ENCODE data around the gene E2F7.
"Not testable (repeated sequence)": the region's sequence is repeated elsewhere in the genome, so short reads cannot be mapped to it uniquely, and the experiment has no call there.

E2F7 gene

DNA sequence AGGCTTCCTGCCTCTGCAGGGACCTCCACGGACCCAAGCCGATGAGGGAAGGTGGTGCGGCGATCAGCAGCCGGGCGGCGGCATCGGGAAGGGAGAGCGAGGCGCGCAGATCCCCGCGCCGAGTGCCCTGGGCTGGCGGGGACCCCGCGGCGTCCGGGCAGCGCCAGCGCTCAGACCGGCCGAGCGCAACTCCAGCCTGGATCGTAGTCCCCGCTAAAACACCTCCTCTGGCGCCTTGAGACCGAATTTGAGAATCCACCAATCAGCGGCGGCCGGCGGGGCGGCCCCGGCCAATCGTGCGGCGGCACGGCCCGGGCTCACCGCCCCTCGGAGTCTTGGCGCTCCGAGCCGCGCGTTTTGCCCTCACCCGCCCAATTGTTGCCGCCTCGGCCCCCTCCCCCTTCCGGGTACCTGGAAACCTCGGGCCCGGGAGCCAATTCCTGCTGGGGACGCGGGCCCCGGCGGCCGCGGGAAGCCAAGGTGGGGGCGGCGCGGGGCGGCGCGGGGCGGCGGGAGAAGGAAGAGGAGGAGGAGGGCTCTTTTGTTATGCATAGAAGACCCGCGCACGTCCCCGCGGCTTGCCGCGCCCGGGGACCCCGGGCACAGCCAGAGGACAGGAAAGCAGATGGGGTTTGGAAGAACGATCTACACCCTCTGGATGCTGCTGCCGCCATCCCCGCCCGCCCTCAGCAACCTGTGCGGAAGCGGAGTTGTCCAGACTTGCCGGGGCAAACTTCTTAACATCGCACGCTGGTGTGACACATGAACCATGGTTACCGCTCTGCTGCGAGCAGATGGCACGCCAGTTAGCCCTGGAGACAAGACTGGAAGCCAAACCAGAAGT is at the start of gene E2F7:
Gene E2F7 (minus strand): TSS at position 209 of the 844 bp plus-strand sequence. CDS start 934 bp downstream, outside the sequence.
- peak; percentile 84 for DNase-seq

DNA sequence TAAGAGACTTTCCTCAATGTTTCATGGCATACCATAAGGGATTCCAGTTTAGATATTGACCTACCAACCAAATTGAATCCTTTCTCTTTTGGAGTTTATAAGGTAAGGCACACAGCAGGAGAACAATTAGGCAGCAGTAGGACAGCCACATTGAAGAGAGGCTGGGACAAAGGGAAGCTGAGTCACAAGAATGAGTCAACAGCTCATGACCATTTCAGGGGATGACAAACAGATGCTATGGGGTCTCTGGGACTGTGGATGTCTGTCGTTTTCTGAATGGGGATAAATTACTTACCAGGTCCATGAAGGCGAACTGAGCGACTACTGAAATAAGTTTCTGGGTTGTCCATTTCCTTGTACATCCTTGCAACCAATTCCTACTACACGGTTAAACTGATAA is 48.6 kb upstream of the E2F7 start:
- DNase-seq: no peak

GRCh38 chr12:77108707-77109106 is 43.3 kb upstream of the E2F7 start:
- DNase-seq: no peak

- DNase-seq: no peak
These were observed 41.8 kb upstream of the E2F7 start for GRCh38 chr12:77107121-77107520.

DNA sequence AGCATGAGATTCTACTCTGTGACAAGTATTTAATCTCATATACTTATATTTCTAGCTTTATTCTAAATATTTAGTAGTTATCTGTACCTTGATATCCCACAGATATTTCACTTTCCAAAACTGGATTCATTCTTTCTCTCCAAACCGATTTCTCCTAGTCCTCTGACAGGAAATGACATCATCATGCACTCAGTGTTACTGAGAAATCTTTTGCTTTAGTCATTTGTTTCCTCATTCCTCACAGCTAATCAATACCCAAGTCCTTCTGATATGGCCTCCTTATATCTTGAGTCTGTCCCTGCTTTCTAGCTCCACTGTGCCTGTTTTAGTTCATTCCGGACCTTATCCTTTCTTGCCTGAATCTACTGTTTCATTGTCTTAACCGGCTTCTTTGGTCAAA is 39.4 kb upstream of the E2F7 start:
- no peak for DNase-seq

DNA sequence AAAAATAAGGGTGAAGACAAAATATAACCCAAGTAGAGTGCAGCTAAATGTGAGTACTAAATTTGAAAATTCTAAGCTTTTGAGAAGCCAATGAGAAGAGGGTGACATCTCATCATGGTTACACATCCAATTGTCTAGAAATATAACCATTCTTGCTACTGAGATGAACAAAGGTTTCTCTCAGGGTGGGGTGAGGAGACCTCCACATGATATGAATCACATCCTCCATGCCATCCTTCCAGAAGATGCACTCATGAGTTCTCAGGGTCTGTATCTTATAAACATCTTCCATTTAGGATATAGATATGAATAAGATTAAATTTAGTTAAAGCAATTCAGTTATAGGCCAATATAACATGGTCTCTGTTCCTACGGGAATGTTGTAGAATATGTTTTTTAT is 38.9 kb upstream of the E2F7 start:
- DNase-seq: no peak

GRCh38 chr12:77102691-77103090 is 37.3 kb upstream of the E2F7 start:
- DNase-seq: no peak

DNA sequence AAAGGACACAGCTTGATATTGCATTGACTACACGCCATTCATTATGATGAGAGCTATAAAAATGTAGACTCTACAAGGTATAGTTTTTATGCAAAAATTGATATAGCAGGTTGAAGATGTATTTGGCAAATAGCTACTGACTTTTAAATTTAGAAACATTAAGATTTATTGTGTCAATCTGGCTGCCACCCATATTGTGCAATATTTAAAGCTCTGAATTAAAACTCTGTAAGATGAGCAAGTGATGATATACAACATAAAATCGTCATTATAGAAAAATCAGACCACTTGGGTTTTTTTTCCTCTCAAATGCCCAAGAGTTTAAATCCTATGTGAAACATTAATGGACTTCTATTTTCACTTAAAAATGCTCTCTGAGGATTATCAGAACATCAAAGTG is 36.8 kb upstream of the E2F7 start:
- no peak for DNase-seq

GRCh38 chr12:77099799-77100198 is 34.4 kb upstream of the E2F7 start:
- no peak for DNase-seq

- DNase-seq: no peak
These were observed 32.5 kb upstream of the E2F7 start for GRCh38 chr12:77097846-77098245.

DNA sequence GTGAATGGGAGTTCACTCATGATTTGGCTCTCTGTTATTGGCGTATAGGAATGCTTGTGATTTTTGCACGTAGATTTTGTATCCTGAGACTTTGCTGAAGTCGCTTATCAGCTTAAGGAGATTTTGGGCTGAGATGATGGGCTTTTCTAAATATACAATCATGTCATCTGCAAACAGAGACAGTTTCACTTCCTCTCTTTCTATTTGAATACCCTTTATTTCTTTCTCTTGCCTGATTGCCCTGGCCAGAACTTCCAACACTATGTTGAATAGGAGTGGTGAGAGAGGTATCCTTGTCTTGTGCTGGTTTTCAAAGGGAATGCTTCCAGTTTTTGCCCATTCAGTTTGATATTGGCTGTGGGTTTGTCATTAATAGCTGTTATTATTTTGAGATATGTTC is 26.9 kb upstream of the E2F7 start:
- DNase-seq: not testable (repeated sequence)

- no peak for DNase-seq
These were observed 24.4 kb upstream of the E2F7 start for GRCh38 chr12:77089686-77090220.

GRCh38 chr12:77087427-77087826 is 22.1 kb upstream of the E2F7 start:
- DNase-seq: no peak

- no peak for DNase-seq
These were observed 16.7 kb upstream of the E2F7 start for GRCh38 chr12:77082021-77082420.

- no peak for DNase-seq
These were observed 14.3 kb upstream of the E2F7 start for GRCh38 chr12:77079631-77080030.

GRCh38 chr12:77078231-77078630 is 12.9 kb upstream of the E2F7 start:
- DNase-seq: no peak

DNA sequence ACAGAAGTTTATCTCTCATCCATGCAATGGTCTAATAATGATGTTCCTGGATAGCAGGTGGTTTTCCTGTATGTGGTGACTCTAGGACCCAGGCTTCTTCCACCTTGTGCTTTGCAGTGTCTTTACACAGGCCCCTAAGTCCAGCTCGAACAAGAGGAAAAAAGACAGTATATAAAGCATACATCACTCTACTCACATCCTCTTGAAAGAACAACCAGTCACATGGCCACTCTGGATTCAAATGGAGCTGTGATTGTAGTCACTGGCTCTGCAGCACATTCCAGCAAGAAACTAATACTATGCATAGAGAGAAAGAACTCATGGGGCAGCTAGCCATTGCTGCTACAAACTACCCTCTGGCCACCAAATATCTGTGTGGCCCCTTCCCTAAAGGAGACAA is 11.5 kb upstream of the E2F7 start:
- no peak for DNase-seq

GRCh38 chr12:77073894-77074293 is 8.5 kb upstream of the E2F7 start:
- DNase-seq: not testable (repeated sequence)

DNA sequence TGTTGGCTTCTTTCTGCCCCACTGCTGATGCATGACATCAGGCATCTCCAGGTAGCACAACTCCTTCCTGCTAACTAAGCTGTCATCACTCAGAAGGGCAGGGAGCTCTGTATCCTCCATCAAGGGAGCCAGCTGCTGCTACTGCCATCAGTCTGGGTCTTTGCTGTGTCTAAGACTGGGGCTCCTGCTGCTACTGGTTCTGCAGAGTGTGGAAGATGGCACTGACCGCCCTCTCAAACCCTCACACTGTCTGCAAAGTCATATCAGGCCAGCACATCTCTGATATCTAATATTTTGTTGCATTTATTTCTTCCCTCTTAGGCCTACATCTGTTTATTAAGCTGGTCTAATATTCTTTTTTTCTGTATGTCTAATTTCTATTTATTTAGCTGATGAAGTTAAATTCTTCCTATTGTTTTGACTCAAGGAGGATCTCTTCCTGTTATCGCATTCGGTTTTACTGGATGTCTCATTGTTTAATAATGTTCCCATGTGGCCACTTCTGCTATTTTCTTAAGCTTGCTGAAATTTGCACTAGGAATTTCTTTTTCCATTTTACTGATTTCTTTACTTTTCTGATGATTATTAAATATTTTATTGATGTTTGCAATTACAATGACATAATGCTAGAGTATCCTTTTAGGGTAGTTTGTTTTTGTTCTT is 7.6 kb upstream of the E2F7 start:
- DNase-seq: no peak

- no peak for DNase-seq
These were observed 5.6 kb upstream of the E2F7 start for GRCh38 chr12:77070800-77071449.

- DNase-seq: no peak
These were observed 5.0 kb upstream of the E2F7 start for GRCh38 chr12:77070382-77070781.

DNA sequence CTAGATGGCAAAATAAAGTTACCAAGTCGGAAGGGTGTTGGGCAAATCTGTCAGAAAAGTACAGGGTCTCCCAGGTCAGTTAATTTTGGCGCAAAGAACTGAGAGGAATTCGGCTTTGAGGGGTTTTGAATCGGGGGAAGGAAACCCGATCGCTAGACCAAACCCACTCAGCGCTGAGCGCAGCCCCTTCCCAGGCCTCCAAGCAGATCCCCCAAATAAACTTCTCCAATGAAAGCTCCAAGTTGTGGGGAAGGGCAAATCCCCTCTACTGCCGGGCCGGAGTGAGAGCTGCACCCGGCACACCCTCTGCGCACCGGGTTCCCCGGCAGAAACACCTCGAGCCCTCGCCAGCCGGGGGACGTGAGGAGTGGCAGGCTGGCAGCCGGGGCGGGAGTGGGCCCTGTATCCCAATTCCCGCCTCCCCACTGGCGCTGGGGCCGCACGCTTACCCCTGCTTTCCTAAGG is 441 bp downstream of the E2F7 start:
- peak; percentile 17 for DNase-seq

- DNase-seq: no peak
These were observed 2.4 kb downstream of the E2F7 start for GRCh38 chr12:77062846-77063461.

Measured in stimulated activated CD4-positive, alpha-beta T cell treated with anti-CD3 and anti-CD28 coated beads, Interleukin-4, amount 100 ng/mL, for 24 hours (primary cell).